ENCODE results near the gene ASAP3. TPM values are rescaled to one million over a fixed set of nuclear protein-coding genes. Genes with fewer than 3 reads are reported as not detected.

ASAP3 gene
- 10 to 100 TPM; 37.7 to 47.9 (median 43.1) TPM for polyA plus RNA-seq (ENCODE audit: insufficient read depth in 1 of 5, insufficient read length in 5 of 5, low replicate concordance in 1 of 5)
- long read RNA-seq, donor 1, full-length matches to known transcripts, result 4 of 10 reads
- long read RNA-seq, donor 1, partial matches to known transcripts, result 6 of 10 reads
- long read RNA-seq, donor 1, other reads (novel, unspliced or antisense), result 0 of 10 reads
- long read RNA-seq, donor 2, full-length matches to known transcripts, result 1 of 7 reads
- long read RNA-seq, donor 2, partial matches to known transcripts, result 6 of 7 reads
- long read RNA-seq, donor 2, other reads (novel, unspliced or antisense), result 0 of 7 reads
- long read RNA-seq, donor 3, full-length matches to known transcripts, result 1 of 1 reads
- long read RNA-seq, donor 3, partial matches to known transcripts, result 0 of 1 reads
- long read RNA-seq, donor 3, other reads (novel, unspliced or antisense), result 0 of 1 reads
- long read RNA-seq, donor 4, full-length matches to known transcripts, result 2 of 2 reads
- long read RNA-seq, donor 4, partial matches to known transcripts, result 0 of 2 reads
- long read RNA-seq, donor 4, other reads (novel, unspliced or antisense), result 0 of 2 reads
- long read RNA-seq, donor 5, full-length matches to known transcripts, result 1 of 1 reads
- long read RNA-seq, donor 5, partial matches to known transcripts, result 0 of 1 reads
- long read RNA-seq, donor 5, other reads (novel, unspliced or antisense), result 0 of 1 reads
- long read RNA-seq, donor 6, full-length matches to known transcripts, result 1 of 1 reads
- long read RNA-seq, donor 6, partial matches to known transcripts, result 0 of 1 reads
- long read RNA-seq, donor 6, other reads (novel, unspliced or antisense), result 0 of 1 reads
- long read RNA-seq, donor 7, full-length matches to known transcripts, result 4 of 17 reads
- long read RNA-seq, donor 7, partial matches to known transcripts, result 13 of 17 reads
- long read RNA-seq, donor 7, other reads (novel, unspliced or antisense), result 0 of 17 reads
- long read RNA-seq, donor 8, result 0 reads

- DNase-seq, result peak; percentile 38 to 42
Measured at GRCh38 chr1:23483321-23484252, at the start of gene ASAP3. Gene ASAP3 (minus strand): TSS chr1:23484179. CDS start chr1:23484133, 46 bp downstream.

- no peak for DNase-seq
Measured at GRCh38 chr1:23533246-23534023, 49.5 kb upstream of the ASAP3 start.

GRCh38 chr1:23531562-23532094, 47.6 kb upstream of the ASAP3 start:
- no peak for DNase-seq

- DNase-seq, result peak; percentile 83 to 87
Measured at GRCh38 chr1:23530747-23531561, 47.0 kb upstream of the ASAP3 start, which contains the start of gene E2F2. Gene E2F2 (minus strand): TSS chr1:23531233. CDS start chr1:23530793, 440 bp downstream.

GRCh38 chr1:23530087-23530746, 46.2 kb upstream of the ASAP3 start:
- DNase-seq, result no peak

GRCh38 chr1:23529146-23530086, 45.4 kb upstream of the ASAP3 start:
- DNase-seq, result no peak

GRCh38 chr1:23528250-23528978, 44.4 kb upstream of the ASAP3 start:
- DNase-seq, result no peak

GRCh38 chr1:23527900-23528249, 43.9 kb upstream of the ASAP3 start:
- no peak for DNase-seq

GRCh38 chr1:23527366-23527765, 43.4 kb upstream of the ASAP3 start:
- no peak for DNase-seq

- DNase-seq, result no peak
Measured at GRCh38 chr1:23526329-23527041, 42.5 kb upstream of the ASAP3 start.

GRCh38 chr1:23525558-23526250, 41.7 kb upstream of the ASAP3 start:
- no peak for DNase-seq

GRCh38 chr1:23524716-23525401, 40.9 kb upstream of the ASAP3 start:
- no peak for DNase-seq

- DNase-seq, result no peak
Measured at GRCh38 chr1:23524163-23524562, 40.2 kb upstream of the ASAP3 start.

- no peak for DNase-seq
Measured at GRCh38 chr1:23522244-23522982, 38.4 kb upstream of the ASAP3 start.
